ENCODE data around the gene SESTD1. TPM values are rescaled to one million over a fixed set of nuclear protein-coding genes. Genes with fewer than 3 reads are reported as not detected.
"Not testable (repeated sequence)": the region's sequence is repeated elsewhere in the genome, so short reads cannot be mapped to it uniquely, and the experiment has no call there.

The SESTD1 gene
- total RNA-seq, 6 experiments from 2014 or later, result 19.7 to 26.6 (median 24.3) TPM

DNA sequence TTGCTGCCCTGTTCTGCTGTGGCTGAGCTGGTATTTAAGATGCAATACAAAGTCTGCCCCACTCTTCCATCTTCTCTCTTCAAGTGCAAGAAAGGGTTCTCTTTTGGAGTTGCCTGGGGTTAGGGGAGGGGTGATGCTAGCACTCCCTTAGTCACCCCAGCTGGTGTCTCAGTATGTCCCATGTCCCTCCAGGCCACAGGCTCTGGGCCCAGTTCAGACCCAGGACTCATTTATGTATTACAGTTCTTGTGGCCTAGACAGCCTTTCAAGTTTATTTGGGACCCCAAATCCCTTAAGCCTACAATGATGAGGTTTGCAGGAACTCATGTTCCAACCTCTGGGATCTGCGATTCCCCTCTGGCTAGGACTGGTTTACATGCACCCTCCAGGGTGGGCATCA, 167.5 kb downstream of the SESTD1 start:
- H3K27me3 Mint-ChIP-seq (ENCODE audit: insufficient read depth), result no peaks in the 10 kb centered on the region
- H3K4me3 Mint-ChIP-seq, result no peak overlapping the region
- DNase-seq, result no peak
- H3K9me3 Mint-ChIP-seq, result no peaks in the 10 kb centered on the region
- H3K4me1 Mint-ChIP-seq (ENCODE audit: low read depth), result no peaks in the 10 kb centered on the region
- TF ChIP-seq, protein P1, sequence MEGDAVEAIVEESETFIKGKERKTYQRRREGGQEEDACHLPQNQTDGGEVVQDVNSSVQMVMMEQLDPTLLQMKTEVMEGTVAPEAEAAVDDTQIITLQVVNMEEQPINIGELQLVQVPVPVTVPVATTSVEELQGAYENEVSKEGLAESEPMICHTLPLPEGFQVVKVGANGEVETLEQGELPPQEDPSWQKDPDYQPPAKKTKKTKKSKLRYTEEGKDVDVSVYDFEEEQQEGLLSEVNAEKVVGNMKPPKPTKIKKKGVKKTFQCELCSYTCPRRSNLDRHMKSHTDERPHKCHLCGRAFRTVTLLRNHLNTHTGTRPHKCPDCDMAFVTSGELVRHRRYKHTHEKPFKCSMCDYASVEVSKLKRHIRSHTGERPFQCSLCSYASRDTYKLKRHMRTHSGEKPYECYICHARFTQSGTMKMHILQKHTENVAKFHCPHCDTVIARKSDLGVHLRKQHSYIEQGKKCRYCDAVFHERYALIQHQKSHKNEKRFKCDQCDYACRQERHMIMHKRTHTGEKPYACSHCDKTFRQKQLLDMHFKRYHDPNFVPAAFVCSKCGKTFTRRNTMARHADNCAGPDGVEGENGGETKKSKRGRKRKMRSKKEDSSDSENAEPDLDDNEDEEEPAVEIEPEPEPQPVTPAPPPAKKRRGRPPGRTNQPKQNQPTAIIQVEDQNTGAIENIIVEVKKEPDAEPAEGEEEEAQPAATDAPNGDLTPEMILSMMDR (IDR thresholded peaks at IDR 0.05), result no peak
- H3K27ac Mint-ChIP-seq, result no peak overlapping the region
- no peaks in the 10 kb centered on the region for H3K36me3 Mint-ChIP-seq (ENCODE audit: low read depth)

DNA sequence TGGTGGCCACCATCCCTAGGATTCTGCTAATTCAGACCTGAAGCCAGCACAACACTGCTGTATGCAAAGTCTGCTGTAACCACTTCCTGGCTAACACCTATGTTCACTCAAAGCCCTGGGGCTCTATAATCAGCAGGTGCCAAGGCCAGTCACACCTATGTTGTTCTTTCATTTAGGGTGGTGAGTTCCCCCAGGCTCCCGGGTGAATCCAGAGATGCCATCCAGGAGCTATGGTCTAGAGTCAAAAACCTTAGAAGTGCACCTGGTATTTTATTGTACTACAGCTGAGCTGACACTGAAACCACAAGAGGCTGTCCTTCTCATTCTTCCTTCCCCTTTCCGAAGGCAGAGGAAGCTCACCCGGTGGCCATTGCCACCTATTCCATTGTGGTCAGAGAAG, 168.5 kb downstream of the SESTD1 start:
- H3K27me3 Mint-ChIP-seq (ENCODE audit: insufficient read depth), result no peaks in the 10 kb centered on the region
- no peaks in the 10 kb centered on the region for H3K9me3 Mint-ChIP-seq
- no peak overlapping the region for H3K4me3 Mint-ChIP-seq
- no peak overlapping the region for H3K27ac Mint-ChIP-seq
- no peaks in the 10 kb centered on the region for H3K4me1 Mint-ChIP-seq (ENCODE audit: low read depth)
- no peak for DNase-seq
- H3K36me3 Mint-ChIP-seq (ENCODE audit: low read depth), result no peaks in the 10 kb centered on the region
- TF ChIP-seq, protein P1 (IDR thresholded peaks at IDR 0.05), result no peak

DNA sequence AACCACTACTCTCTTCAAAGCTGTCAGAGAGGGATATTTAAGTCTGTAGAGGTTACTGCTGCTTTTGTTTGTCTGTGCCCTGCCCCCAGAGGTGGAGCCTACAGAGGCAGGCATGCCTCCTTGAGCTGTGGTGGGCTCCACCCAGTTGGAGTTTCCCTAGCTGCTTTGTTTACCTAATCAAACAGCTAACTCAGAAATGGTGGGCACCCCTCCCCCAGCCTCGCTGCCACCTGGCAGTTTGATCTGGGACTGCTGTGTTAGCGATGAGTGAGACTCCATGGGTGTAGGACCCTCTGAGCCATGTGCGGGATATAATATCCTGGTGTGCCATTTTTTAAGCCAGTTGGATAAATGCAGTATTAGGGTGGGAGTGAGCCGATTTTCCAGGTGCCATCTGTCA, 171.7 kb downstream of the SESTD1 start:
- not testable (repeated sequence) for H3K36me3 Mint-ChIP-seq (ENCODE audit: low read depth); H3K9me3 Mint-ChIP-seq; H3K4me3 Mint-ChIP-seq; H3K4me1 Mint-ChIP-seq (ENCODE audit: low read depth); H3K27ac Mint-ChIP-seq; DNase-seq; H3K27me3 Mint-ChIP-seq (ENCODE audit: insufficient read depth)

DNA sequence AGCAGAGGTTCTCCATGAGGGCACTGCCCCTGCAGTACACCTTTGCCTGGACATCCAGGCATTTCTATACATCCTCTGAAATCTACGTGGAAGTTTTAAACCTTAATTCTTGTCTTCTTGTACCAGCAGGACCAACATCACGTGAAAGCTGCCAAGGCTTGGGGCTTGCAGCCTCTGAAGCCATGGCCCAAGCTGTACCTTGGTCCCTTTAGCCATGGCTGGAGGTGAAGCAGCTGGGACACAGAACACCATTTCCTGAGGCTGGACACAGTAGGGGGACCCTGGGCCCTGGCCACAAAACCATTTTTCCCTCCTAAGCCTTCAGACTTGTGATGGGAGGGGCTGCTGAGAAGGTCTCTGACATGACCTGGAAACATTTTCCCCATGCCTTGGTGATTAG, 181.9 kb downstream of the SESTD1 start:
- Mint-ChIP-seq H3K27ac (no peak overlapping the region), H3K9me3 (peaks cover 4% of the 10 kb centered on the region; the same call in 1 of the 2 replicates), H3K4me3 (no peak overlapping the region)

DNA sequence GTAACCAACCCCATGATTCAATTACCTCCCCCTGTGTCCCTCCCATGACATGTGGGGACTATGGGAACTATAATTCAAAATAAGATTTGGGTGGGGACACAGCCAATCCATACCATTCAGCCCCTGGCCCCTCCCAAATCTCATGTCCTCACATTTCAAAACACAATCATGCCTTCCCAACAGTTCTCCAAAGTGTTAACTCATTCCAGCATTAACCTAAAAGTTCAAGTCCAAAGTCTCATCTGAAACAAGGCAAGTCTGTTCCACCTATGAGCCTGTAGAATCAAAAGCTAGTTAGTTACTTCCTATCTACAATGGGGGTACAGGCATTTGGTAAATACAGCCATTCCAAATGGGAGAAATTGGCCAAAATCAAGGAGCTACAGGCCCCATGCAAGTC, 182.7 kb downstream of the SESTD1 start:
- Mint-ChIP-seq H3K9me3 (peaks cover 9% of the 10 kb centered on the region; the same call in 1 of the 2 replicates), H3K36me3 (ENCODE audit: low read depth) (no peaks in the 10 kb centered on the region), H3K27ac (no peak overlapping the region), H3K4me1 (ENCODE audit: low read depth) (no peaks in the 10 kb centered on the region), H3K4me3 (no peak overlapping the region), H3K27me3 (ENCODE audit: insufficient read depth) (peaks cover 5% of the 10 kb centered on the region; the same call in 1 of the 2 replicates)
- TF ChIP-seq, protein P1 (IDR thresholded peaks at IDR 0.05), result no peak
- DNase-seq, result no peak

More for the DNA sequence above, 181.9 kb downstream of the SESTD1 start:
- H3K36me3 Mint-ChIP-seq (ENCODE audit: low read depth), result no peaks in the 10 kb centered on the region
- H3K4me1 Mint-ChIP-seq (ENCODE audit: low read depth), result no peaks in the 10 kb centered on the region
- H3K27me3 Mint-ChIP-seq (ENCODE audit: insufficient read depth), result peaks cover 1% of the 10 kb centered on the region; the same call in 1 of the 2 replicates
- no peak for DNase-seq
- TF ChIP-seq, protein P1 (IDR thresholded peaks at IDR 0.05), result no peak

DNA sequence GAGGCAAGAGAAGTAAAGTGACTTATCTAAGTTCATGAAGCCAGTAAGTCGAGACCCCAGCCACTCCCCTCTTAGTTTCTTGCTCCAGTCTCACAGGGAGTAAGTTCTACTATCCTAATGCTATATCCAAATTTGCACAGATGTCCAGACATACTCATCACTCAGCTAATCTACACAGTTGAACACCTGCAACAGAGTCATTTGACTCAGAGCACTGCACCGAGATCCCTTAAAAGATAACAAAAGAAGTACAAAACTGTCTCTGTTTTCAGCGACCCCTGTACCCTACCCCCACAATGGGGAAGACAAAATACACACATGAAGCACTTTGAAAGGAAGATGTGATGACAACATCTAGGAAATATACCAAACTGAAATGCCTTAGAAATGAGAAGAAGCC, 192.1 kb downstream of the SESTD1 start:
- Mint-ChIP-seq H3K27ac (no peak overlapping the region), H3K4me1 (ENCODE audit: low read depth) (no peaks in the 10 kb centered on the region), H3K4me3 (no peak overlapping the region), H3K9me3 (peaks cover 11% of the 10 kb centered on the region; the same call in 1 of the 2 replicates), H3K36me3 (ENCODE audit: low read depth) (no peaks in the 10 kb centered on the region), H3K27me3 (ENCODE audit: insufficient read depth) (peaks cover 11% of the 10 kb centered on the region; the same call in 1 of the 2 replicates)
- TF ChIP-seq, protein P1 (IDR thresholded peaks at IDR 0.05), result no peak
- DNase-seq, result no peak
